HT1080 (cell line): ENCODE measurements around the gene PPP1R3C. TPM values are rescaled to one million over a fixed set of nuclear protein-coding genes. Genes with fewer than 3 reads are reported as not detected.
A peak's percentile ranks its signal among the peaks of the same experiment; 100 is the strongest.

Source experiments
- DNase-seq: peaks from one replicate; pipeline ENCODE4 v3.0.0-alpha.2; 2015; ENCODE audit warnings: low read depth
- total RNA-seq: library from RNA; depleted of rRNA; stranded (reverse); fragments of >200 nt; shearing (Covaris generic); gene quantifications from 2 replicates; pipeline ENCODE4 v1.2.3, GENCODE V29; 2014

Gene PPP1R3C
- total RNA-seq, 1 experiment from 2014 or later = 3.1 TPM

GRCh38 chr10:91602449-91602848 is 30.4 kb downstream of the PPP1R3C start:
- DNase-seq = no peak

GRCh38 chr10:91601212-91601611 is 31.7 kb downstream of the PPP1R3C start:
- no peak for DNase-seq

GRCh38 chr10:91598211-91598977 is 34.5 kb downstream of the PPP1R3C start:
- DNase-seq = peak; percentile 93

- DNase-seq = peak; percentile 20
Observed at GRCh38 chr10:91597197-91597881, 35.5 kb downstream of the PPP1R3C start.

- peak; percentile 91 for DNase-seq
Observed at GRCh38 chr10:91596825-91597196, 36.1 kb downstream of the PPP1R3C start.

GRCh38 chr10:91593834-91594233 is 39.0 kb downstream of the PPP1R3C start:
- DNase-seq = no peak

- DNase-seq = no peak
Observed at GRCh38 chr10:91593366-91593765, 39.5 kb downstream of the PPP1R3C start.

- DNase-seq = no peak
Observed at GRCh38 chr10:91592266-91592975, 40.5 kb downstream of the PPP1R3C start.

GRCh38 chr10:91591797-91592174 is 41.1 kb downstream of the PPP1R3C start:
- no peak for DNase-seq

- peak; percentile 67 for DNase-seq
Observed at GRCh38 chr10:91590904-91591796, 41.7 kb downstream of the PPP1R3C start.

- peak; percentile 84 for DNase-seq
Observed at GRCh38 chr10:91590142-91590903, 42.5 kb downstream of the PPP1R3C start.

GRCh38 chr10:91589658-91590035 is 43.2 kb downstream of the PPP1R3C start:
- no peak for DNase-seq

- DNase-seq = no peak
Observed at GRCh38 chr10:91589015-91589657, 43.7 kb downstream of the PPP1R3C start.

GRCh38 chr10:91587710-91588638 is 44.9 kb downstream of the PPP1R3C start:
- DNase-seq = peak; percentile 86

GRCh38 chr10:91582153-91582554 is 50.7 kb downstream of the PPP1R3C start:
- no peak for DNase-seq

GRCh38 chr10:91579329-91579985 is 53.4 kb downstream of the PPP1R3C start:
- DNase-seq = no peak
